ENCODE data around the gene KRTAP5-3. TPM values are rescaled to one million over a fixed set of nuclear protein-coding genes. Genes with fewer than 3 reads are reported as not detected.

The KRTAP5-3 gene
- total and polyA plus RNA-seq, 2 of the 8 experiments (the other 6 are each of a cell fraction or from before 2014, with no cell fraction given) = not detected

DNA sequence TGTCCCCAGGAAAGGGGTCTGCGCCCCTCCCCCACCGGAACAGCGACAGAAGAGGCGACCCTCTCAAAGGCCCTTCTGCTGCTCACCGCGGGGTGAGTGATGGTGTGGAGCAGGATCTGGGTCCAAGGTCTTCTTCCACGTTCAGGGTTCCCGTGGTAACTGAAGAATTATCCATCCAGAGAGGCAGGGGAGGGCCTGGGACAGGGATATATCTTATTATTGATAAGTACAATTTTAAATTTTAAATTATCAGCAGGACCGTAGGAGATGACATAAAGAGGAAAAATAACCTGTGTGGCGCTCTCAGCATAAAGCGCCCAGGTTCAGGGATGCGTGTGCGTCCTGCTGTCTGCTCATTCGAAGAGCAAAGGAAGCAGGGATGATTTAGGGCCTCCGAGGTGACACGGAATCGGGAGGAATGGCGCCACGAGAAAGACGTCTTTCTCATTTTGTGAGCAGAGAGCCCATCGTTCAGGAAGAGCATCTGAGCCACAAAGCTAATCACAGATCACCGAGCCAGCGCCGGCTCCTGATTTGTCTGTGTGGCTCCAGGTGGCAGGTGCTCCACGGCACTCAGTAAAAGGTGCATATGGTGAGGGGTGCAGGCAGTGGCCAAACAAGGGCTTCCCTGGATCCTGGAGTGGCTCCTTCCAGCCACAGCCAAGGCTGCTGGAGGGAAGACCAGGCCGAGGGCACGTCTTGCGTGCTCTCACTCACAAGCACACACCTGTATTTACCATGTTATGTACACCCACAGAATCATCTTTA is 40.6 kb upstream of the KRTAP5-3 start:
- Histone ChIP-seq H2AFZ (ENCODE audit: low read length) (no peak overlapping the region), H2BK12ac (ENCODE audit: low read depth, low read length) (no peak overlapping the region), H3K79me1 (ENCODE audit: low read depth, low read length) (no peaks in the 10 kb centered on the region), H2BK20ac (ENCODE audit: low read length) (no peak overlapping the region), H4K8ac (ENCODE audit: extremely low read depth, insufficient read depth, low read length) (no peak overlapping the region), H3K9ac (replicated peaks in 1 of 4; ENCODE audit: extremely low read depth in 1 of 4, low read depth in 3 of 4, low read length in 3 of 4) (no peak overlapping the region), H3K9me3 (ENCODE audit: insufficient read depth in 2 of 2, low read depth in 1 of 2, low read length in 1 of 2) (no peaks in the 10 kb centered on the region), H3K79me2 (ENCODE audit: control insufficient read depth in 1 of 2, insufficient read depth in 2 of 2, low read length in 2 of 2) (no peaks in the 10 kb centered on the region), H4K20me1 (replicated peaks in 1 of 2; ENCODE audit: control insufficient read depth in 1 of 2, insufficient read depth in 2 of 2, low read length in 2 of 2) (no peaks in the 10 kb centered on the region), H3K27me3 (replicated peaks in 1 of 4; ENCODE audit: control insufficient read depth in 3 of 4, extremely low read depth in 1 of 4, insufficient read depth in 3 of 4, low read length in 3 of 4) (peaks cover 0 to 8% (median 6%) of the 10 kb centered on the region in 4 experiments; a peak in 4 of 7 replicates), H2AK5ac (ENCODE audit: low read depth, low read length) (no peak overlapping the region), H2BK15ac (ENCODE audit: low read length) (no peak overlapping the region), H3K23me2 (ENCODE audit: low read depth, low read length) (no peaks in the 10 kb centered on the region), H3K4ac (replicated peaks; ENCODE audit: insufficient read length, low read depth, low read length) (no peak overlapping the region), H2BK5ac (ENCODE audit: low read depth, low read length) (no peak overlapping the region), H3K56ac (replicated peaks; ENCODE audit: insufficient read length, low read depth, low read length) (no peak overlapping the region), H4K5ac (ENCODE audit: insufficient read length, low read depth, low read length) (no peak overlapping the region), H3K27ac (ENCODE audit: low read depth, low read length) (no peak overlapping the region), H3K23ac (ENCODE audit: insufficient read length) (no peak overlapping the region), H3K14ac (ENCODE audit: insufficient read length) (no peak overlapping the region), H2BK120ac (replicated peaks; ENCODE audit: low read depth, low read length) (no peak overlapping the region), H4K91ac (replicated peaks; ENCODE audit: insufficient read length, low read length) (no peak overlapping the region), H3K4me3 (ENCODE audit: extremely low read depth in 1 of 4, insufficient read depth in 2 of 4, low read depth in 3 of 4, low read length in 4 of 4) (no peak overlapping the region), H3K18ac (ENCODE audit: extremely low read depth, low read length) (no peak overlapping the region), H3K36me3 (ENCODE audit: control insufficient read depth in 2 of 4, insufficient read depth in 4 of 4, low read length in 3 of 4) (no peaks in the 10 kb centered on the region), H3K4me1 (replicated peaks in 1 of 4; ENCODE audit: control insufficient read depth in 3 of 4, insufficient read depth in 4 of 4, low read length in 3 of 4) (peaks cover 0 to 6% (median 2%) of the 10 kb centered on the region in 4 experiments; a peak in 3 of 7 replicates), H3K4me2 (ENCODE audit: insufficient read depth in 1 of 2, low read depth in 2 of 2, low read length in 2 of 2) (no peak overlapping the region)
- DNase-seq (ENCODE audit: low read depth in 1 of 2, low spot score in 2 of 2) = no peak
- TF ChIP-seq RXRA (IDR thresholded peaks at IDR 0.05; ENCODE audit: insufficient read depth, low read depth, low read length) (no peak), TEAD4 (IDR thresholded peaks at IDR 0.05; ENCODE audit: low read depth, low read length) (no peak), EGR1 (IDR thresholded peaks at IDR 0.05; ENCODE audit: borderline replicate concordance, low read depth, low read length) (no peak), POU5F1 (IDR thresholded peaks at IDR 0.05; ENCODE audit: low read depth, low read length) (no peak)
- POLR2A ChIA-PET (ENCODE audit: partially characterized antibody) = no interaction called here
- WGBS, 2 experiments (ENCODE audit: extremely low coverage in 1 of 2, insufficient coverage in 1 of 2, insufficient read length in 1 of 2, insufficient replicate concordance in 2 of 2, low coverage in 1 of 2, low lambda C conversion rate in 2 of 2, missing lambda C conversion rate in 1 of 2) = 93% methylated on average over 22 of the region's 28 CpGs; no CpG with 5 or more reads in 1 of the 2 experiments
- no peak for FAIRE-seq
- CTCF ChIA-PET (ENCODE audit: partially characterized antibody) = interaction anchor here (0.9 to 10.1 kb wide), 9 partner anchors 9 to 505 kb away, joined by 3 to 166 read pairs (median 5); no protein-coding TSS in a partner anchor

All from H1 (cell line).